OCI-LY3 (cell line): Measurements from ENCODE around the gene EIF4A3.

Experiments used
- H2AFZ ChIP-seq: fragments of 200-600, 300-600 bp; shearing (Covaris generic); 2 replicates; pipeline ENCODE4 v1.6.0; 2014; ENCODE audit warnings: antibody characterized with exemption, low read depth, low read length
- H3K27ac ChIP-seq: fragments of 200-600, 300-600 bp; sonication (generic); 2 replicates; pipeline ENCODE4 v1.5.1; 2014; ENCODE audit warnings: mild to moderate bottlenecking, low read length, moderate library complexity, mixed read lengths
- H3K27me3 ChIP-seq: fragments of 200-600, 300-600 bp; sonication (generic); 2 replicates; pipeline ENCODE4 v1.6.1; 2014; ENCODE audit warnings: low read depth, low read length, mixed read lengths
- H3K36me3 ChIP-seq: fragments of 200-600, 300-600 bp; sonication (generic); replicated peaks from 2 replicates; pipeline ENCODE3; 2014; ENCODE audit warnings: low read depth, low read length, mixed read lengths
- H3K4me1 ChIP-seq: fragments of 300-600, 200-600 bp; sonication (generic); 2 replicates; pipeline ENCODE4 v1.6.1; 2014; ENCODE audit warnings: low read length, mixed read lengths
- H3K4me2 ChIP-seq: fragments of 200-600, 300-600 bp; sonication (generic); 2 replicates; pipeline ENCODE4 v1.6.1; 2014; ENCODE audit warnings: low read length, mixed read lengths
- H3K4me3 ChIP-seq: fragments of 300-600, 200-600 bp; sonication (generic); 2 replicates; pipeline ENCODE4 v1.5.1; 2014; ENCODE audit warnings: antibody characterized with exemption, mild to moderate bottlenecking, low read length, moderate library complexity
- H3K79me2 ChIP-seq: fragments of 300-600, 200-600 bp; shearing (Covaris generic); 2 replicates; pipeline ENCODE4 v1.6.1; 2014; ENCODE audit warnings: mild to moderate bottlenecking, low read length, mixed read lengths
- H3K9ac ChIP-seq: fragments of 300-600, 200-600 bp; shearing (Covaris generic); 2 replicates; pipeline ENCODE4 v1.6.0; 2014; ENCODE audit warnings: mild to moderate bottlenecking, low read length, moderate library complexity
- H3K9me3 ChIP-seq: fragments of 200-600, 300-600 bp; shearing (Covaris generic); 2 replicates; pipeline ENCODE4 v1.6.1; 2014; ENCODE audit warnings: low read length, mixed read lengths; ENCODE audit not compliant: insufficient read depth
- H4K20me1 ChIP-seq: fragments of 200-600, 300-600 bp; sonication (generic); 2 replicates; pipeline ENCODE4 v1.6.1; 2016; ENCODE audit warnings: low read length, mixed read lengths; ENCODE audit not compliant: insufficient read depth
- CTCF ChIP-seq: fragments of 200-600, 300-600 bp; sonication (generic); IDR thresholded peaks from 2 replicates; pipeline ENCODE4 v1.5.1; 2014; ENCODE audit warnings: antibody characterized with exemption, low read length, low read depth
- EZH2phosphoT487 ChIP-seq: fragments of 200-600 bp; shearing (Covaris generic); IDR thresholded peaks from 2 replicates; pipeline ENCODE4 v1.6.1; 2018; ENCODE audit warnings: antibody characterized with exemption, mixed run types, low read depth

EIF4A3 gene

GRCh38 chr17:80168371-80168770 is 21.4 kb upstream of the EIF4A3 start:
- H3K9me3 ChIP-seq = no peaks in the 10 kb centered on the region
- no peak overlapping the region for H3K4me3 ChIP-seq
- H4K20me1 ChIP-seq = no peaks in the 10 kb centered on the region

GRCh38 chr17:80166446-80166845 is 19.5 kb upstream of the EIF4A3 start:
- no peaks in the 10 kb centered on the region for H3K36me3 ChIP-seq
- no peak overlapping the region for H3K27ac ChIP-seq
- H2AFZ ChIP-seq = no peak overlapping the region
- H3K79me2 ChIP-seq = no peaks in the 10 kb centered on the region
- H3K27me3 ChIP-seq = peaks cover 14% of the 10 kb centered on the region
- H3K9ac ChIP-seq = no peak overlapping the region
- no peaks in the 10 kb centered on the region for H4K20me1 ChIP-seq
- no peaks in the 10 kb centered on the region for H3K9me3 ChIP-seq
- no peak overlapping the region for H3K4me2 ChIP-seq
- no peak for TF ChIP-seq EZH2phosphoT487
- no peak for TF ChIP-seq CTCF
- H3K4me1 ChIP-seq = no peaks in the 10 kb centered on the region
- no peak overlapping the region for H3K4me3 ChIP-seq

More at GRCh38 chr17:80168371-80168770, 21.4 kb upstream of the EIF4A3 start:
- H3K36me3 ChIP-seq = no peaks in the 10 kb centered on the region
- H3K4me2 ChIP-seq = no peak overlapping the region
- H2AFZ ChIP-seq = no peak overlapping the region
- H3K27me3 ChIP-seq = peaks cover 10% of the 10 kb centered on the region
- no peak overlapping the region for H3K27ac ChIP-seq
- no peaks in the 10 kb centered on the region for H3K79me2 ChIP-seq
- TF ChIP-seq CTCF (no peak), EZH2phosphoT487 (no peak)
- H3K9ac ChIP-seq = no peak overlapping the region
- no peaks in the 10 kb centered on the region for H3K4me1 ChIP-seq

GRCh38 chr17:80164185-80164584 is 17.3 kb upstream of the EIF4A3 start:
- H3K9ac ChIP-seq = no peak overlapping the region
- H3K4me1 ChIP-seq = no peaks in the 10 kb centered on the region
- no peak overlapping the region for H3K4me2 ChIP-seq
- H4K20me1 ChIP-seq = no peaks in the 10 kb centered on the region
- TF ChIP-seq CTCF (no peak), EZH2phosphoT487 (no peak)
- H3K36me3 ChIP-seq = no peaks in the 10 kb centered on the region
- H2AFZ ChIP-seq = no peak overlapping the region
- no peaks in the 10 kb centered on the region for H3K9me3 ChIP-seq
- peaks cover 10% of the 10 kb centered on the region for H3K27me3 ChIP-seq
- no peaks in the 10 kb centered on the region for H3K79me2 ChIP-seq
- H3K27ac ChIP-seq = no peak overlapping the region
- H3K4me3 ChIP-seq = no peak overlapping the region

- Histone ChIP-seq H3K27ac (no peak overlapping the region), H2AFZ (no peak overlapping the region), H3K4me3 (no peak overlapping the region), H3K36me3 (no peaks in the 10 kb centered on the region), H3K4me1 (no peaks in the 10 kb centered on the region), H3K27me3 (peaks cover 10% of the 10 kb centered on the region), H4K20me1 (no peaks in the 10 kb centered on the region), H3K9me3 (no peaks in the 10 kb centered on the region), H3K79me2 (no peaks in the 10 kb centered on the region), H3K9ac (no peak overlapping the region), H3K4me2 (no peak overlapping the region)
- TF ChIP-seq CTCF (no peak), EZH2phosphoT487 (no peak)
Observed at GRCh38 chr17:80163336-80163735, 16.4 kb upstream of the EIF4A3 start.
